DND-41 (cell line): ENCODE data around the gene TSPAN2.

Experiments used
- ATAC-seq: fragments of 200-7000 bp; cut with Tn5 transposase; 3 replicates; pipeline ENCODE4 v1.9.1; 2021; ENCODE audit warnings: low read depth; ENCODE audit not compliant: insufficient read depth
- DNase-seq: peaks from one replicate; pipeline ENCODE4 v3.0.0-alpha.2; 2020
- H2AFZ ChIP-seq: 2 replicates; pipeline ENCODE4 v1.6.0; 2012; ENCODE audit warnings: low read depth, low read length
- H3K27ac ChIP-seq: 2 replicates; pipeline ENCODE4 v1.5.1; 2012; ENCODE audit warnings: low read length, inconsistent platforms
- H3K27me3 ChIP-seq: fragments of 200-600 bp; sonication (generic); 2 replicates; pipeline ENCODE4 v1.6.0; 2012; ENCODE audit warnings: low read length, mild to moderate bottlenecking, inconsistent platforms; ENCODE audit not compliant: insufficient read depth, poor library complexity
- H3K36me3 ChIP-seq: 2 replicates; pipeline ENCODE4 v1.5.1; 2012; ENCODE audit warnings: low read length, inconsistent platforms; ENCODE audit not compliant: insufficient read depth
- H3K4me1 ChIP-seq: 2 replicates; pipeline ENCODE4 v1.5.1; 2012; ENCODE audit warnings: mild to moderate bottlenecking, low read length; ENCODE audit not compliant: insufficient read depth
- H3K4me2 ChIP-seq: 2 replicates; pipeline ENCODE4 v1.6.0; 2012; ENCODE audit warnings: mild to moderate bottlenecking, moderate library complexity, low read length, inconsistent platforms; ENCODE audit not compliant: insufficient read depth
- H3K4me3 ChIP-seq, 2 experiments: fragments of 200-600 bp in 1 of 2; shearing (Covaris generic) in 1 of 2; 2 replicates each; pipeline ENCODE4 v1.5.1; 2012 to 2016; ENCODE audit warnings: inconsistent platforms in 2 of 2, low read length in 2 of 2, mild to moderate bottlenecking in 2 of 2, low read depth in 1 of 2, moderate library complexity in 1 of 2
- H3K79me2 ChIP-seq: 2 replicates; pipeline ENCODE4 v1.6.0; 2012; ENCODE audit warnings: low read length, inconsistent platforms; ENCODE audit not compliant: insufficient read depth
- H3K9ac ChIP-seq: 2 replicates; pipeline ENCODE4 v1.6.0; 2012; ENCODE audit warnings: low read depth, mild to moderate bottlenecking, inconsistent platforms, low read length, moderate library complexity
- H3K9me3 ChIP-seq: 2 replicates; pipeline ENCODE4 v1.5.1; 2012; ENCODE audit warnings: low read length, moderate library complexity, mild to moderate bottlenecking, inconsistent platforms; ENCODE audit not compliant: insufficient read depth, severe bottlenecking
- H4K20me1 ChIP-seq: 2 replicates; pipeline ENCODE4 v1.6.0; 2012; ENCODE audit warnings: low read length; ENCODE audit not compliant: insufficient read depth
- CTCF ChIP-seq: IDR thresholded peaks from 2 replicates; pipeline ENCODE4 v1.5.1; 2012; ENCODE audit warnings: borderline replicate concordance, low read length, moderate library complexity, mild to moderate bottlenecking; ENCODE audit not compliant: poor library complexity, severe bottlenecking; ENCODE audit errors: extremely low read depth
- EZH2 ChIP-seq: IDR thresholded peaks from 3 replicates; pipeline ENCODE4 v1.6.1; 2012; ENCODE audit warnings: borderline replicate concordance, low read depth, mild to moderate bottlenecking, moderate library complexity, low read length, inconsistent platforms; ENCODE audit not compliant: severe bottlenecking

Gene TSPAN2

GRCh38 chr1:115115521-115116161 is 26.3 kb upstream of the TSPAN2 start:
- no peak overlapping the region for H3K9ac ChIP-seq
- H4K20me1 ChIP-seq, result no peaks in the 10 kb centered on the region
- ATAC-seq, result no peak
- no peak for DNase-seq
- no peaks in the 10 kb centered on the region for H3K79me2 ChIP-seq
- H3K4me2 ChIP-seq, result no peak overlapping the region
- TF ChIP-seq CTCF, result no peak
- TF ChIP-seq EZH2, result no peak
- H3K9me3 ChIP-seq, result no peaks in the 10 kb centered on the region
- H3K4me1 ChIP-seq, result no peaks in the 10 kb centered on the region
- H3K36me3 ChIP-seq, result no peaks in the 10 kb centered on the region
- no peak overlapping the region for H3K4me3 ChIP-seq
- H3K27ac ChIP-seq, result no peak overlapping the region
- H2AFZ ChIP-seq, result no peak overlapping the region
- H3K27me3 ChIP-seq, result no peaks in the 10 kb centered on the region

- Histone ChIP-seq H3K9me3 (no peaks in the 10 kb centered on the region), H3K4me1 (no peaks in the 10 kb centered on the region), H3K36me3 (no peaks in the 10 kb centered on the region), H3K27me3 (no peaks in the 10 kb centered on the region), H2AFZ (no peak overlapping the region), H4K20me1 (no peaks in the 10 kb centered on the region), H3K4me2 (no peak overlapping the region), H3K9ac (no peak overlapping the region), H3K79me2 (no peaks in the 10 kb centered on the region), H3K27ac (no peak overlapping the region), H3K4me3 (no peak overlapping the region)
- DNase-seq (no peak), ATAC-seq (0 out of 3 replicates have a peak, but pooled peaks have one; percentile 27)
- TF ChIP-seq EZH2 (no peak), CTCF (no peak)
Measured at GRCh38 chr1:115114308-115114707, 25.0 kb upstream of the TSPAN2 start.

- no peak overlapping the region for H3K4me3 ChIP-seq
- H3K9me3 ChIP-seq, result no peaks in the 10 kb centered on the region
- ATAC-seq, result no peak
- H3K27me3 ChIP-seq, result no peaks in the 10 kb centered on the region
- no peak overlapping the region for H3K27ac ChIP-seq
- no peak for TF ChIP-seq EZH2
- H2AFZ ChIP-seq, result no peak overlapping the region
- H3K9ac ChIP-seq, result no peak overlapping the region
- H3K4me1 ChIP-seq, result no peaks in the 10 kb centered on the region
- H3K79me2 ChIP-seq, result no peaks in the 10 kb centered on the region
- no peak for DNase-seq
- H4K20me1 ChIP-seq, result no peaks in the 10 kb centered on the region
- no peaks in the 10 kb centered on the region for H3K36me3 ChIP-seq
- H3K4me2 ChIP-seq, result no peak overlapping the region
Measured at GRCh38 chr1:115113766-115114165, 24.5 kb upstream of the TSPAN2 start.

- ATAC-seq (peak; percentile 56; the same call in 2 of the 3 replicates), DNase-seq (peak; percentile 47)
- H3K79me2 ChIP-seq, result no peaks in the 10 kb centered on the region
- H3K27ac ChIP-seq, result no peak overlapping the region
- H3K27me3 ChIP-seq, result no peaks in the 10 kb centered on the region
- H3K4me3 ChIP-seq, result no peak overlapping the region
- no peak overlapping the region for H3K4me2 ChIP-seq
- no peaks in the 10 kb centered on the region for H3K9me3 ChIP-seq
- H2AFZ ChIP-seq, result no peak overlapping the region
- no peak overlapping the region for H3K9ac ChIP-seq
- H3K36me3 ChIP-seq, result no peaks in the 10 kb centered on the region
- TF ChIP-seq EZH2, result no peak
- peak; percentile 95 for TF ChIP-seq CTCF
- H4K20me1 ChIP-seq, result no peaks in the 10 kb centered on the region
- H3K4me1 ChIP-seq, result no peaks in the 10 kb centered on the region
Measured at GRCh38 chr1:115112496-115113375, 23.4 kb upstream of the TSPAN2 start.
